ENCODE data around the gene PPM1M.

The PPM1M gene

DNA sequence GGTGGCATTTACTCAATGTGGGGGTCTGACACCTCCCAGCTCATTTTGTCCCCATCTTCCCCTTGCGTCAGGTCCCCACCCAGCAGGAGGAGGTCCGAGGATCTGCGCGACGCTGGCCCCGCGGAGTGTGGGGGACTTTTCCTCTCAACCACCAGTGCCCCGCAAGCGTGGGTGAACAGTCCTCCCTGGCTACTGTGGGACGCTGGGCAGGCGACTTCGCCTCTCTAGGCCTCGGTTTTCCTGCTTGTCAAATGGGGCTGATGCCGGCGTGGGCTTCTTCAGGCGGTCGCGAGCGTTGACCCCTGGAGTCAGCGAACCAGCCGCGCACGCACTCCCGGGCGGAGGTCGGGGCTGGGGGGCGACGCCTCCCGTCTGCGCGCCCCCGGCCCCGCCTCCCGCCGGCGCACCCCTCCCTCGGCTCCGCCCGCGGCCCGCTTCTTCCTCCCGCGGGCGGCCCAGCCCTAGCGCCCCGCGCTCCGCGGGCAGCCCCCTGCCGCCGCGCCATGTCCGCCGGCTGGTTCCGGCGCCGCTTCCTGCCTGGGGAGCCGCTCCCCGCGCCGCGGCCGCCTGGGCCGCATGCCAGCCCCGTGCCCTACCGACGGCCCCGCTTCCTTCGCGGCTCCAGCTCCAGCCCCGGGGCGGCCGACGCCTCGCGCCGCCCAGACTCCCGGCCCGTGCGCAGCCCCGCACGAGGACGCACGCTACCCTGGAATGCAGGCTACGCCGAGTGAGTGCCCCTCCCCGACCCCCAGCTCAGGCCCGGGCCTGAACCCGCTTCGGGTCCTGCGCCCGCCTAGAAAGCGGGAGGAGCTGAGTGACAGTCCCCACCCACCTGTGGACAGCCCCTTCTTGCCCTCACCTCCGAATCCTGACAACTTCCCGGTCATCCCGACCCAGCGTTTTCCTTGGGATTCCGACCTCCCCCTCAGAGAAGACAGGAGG, at the start of gene PPM1M:
Gene PPM1M, plus strand, starts transcription at position 438 of the 942 bp plus-strand sequence. Its CDS starts 66 bp downstream, at position 504.
- DNase-seq (ENCODE audit: low spot score): peak; percentile 77

- no peak for DNase-seq (ENCODE audit: low spot score)
These were observed 49.7 kb upstream of the PPM1M start for GRCh38 chr3:52195823-52196331.

GRCh38 chr3:52196977-52197376, 48.6 kb upstream of the PPM1M start:
- DNase-seq (ENCODE audit: low spot score): no peak

- DNase-seq (ENCODE audit: low spot score): no peak
These were observed 48.1 kb upstream of the PPM1M start for GRCh38 chr3:52197499-52197841.

- DNase-seq (ENCODE audit: low spot score): peak; percentile 100
These were observed 47.5 kb upstream of the PPM1M start, which contains the start of gene ALAS1 for GRCh38 chr3:52197842-52198625. ALAS1 (plus strand) TSS chr3:52198160; CDS start chr3:52199242, 1,082 bp downstream.

DNA sequence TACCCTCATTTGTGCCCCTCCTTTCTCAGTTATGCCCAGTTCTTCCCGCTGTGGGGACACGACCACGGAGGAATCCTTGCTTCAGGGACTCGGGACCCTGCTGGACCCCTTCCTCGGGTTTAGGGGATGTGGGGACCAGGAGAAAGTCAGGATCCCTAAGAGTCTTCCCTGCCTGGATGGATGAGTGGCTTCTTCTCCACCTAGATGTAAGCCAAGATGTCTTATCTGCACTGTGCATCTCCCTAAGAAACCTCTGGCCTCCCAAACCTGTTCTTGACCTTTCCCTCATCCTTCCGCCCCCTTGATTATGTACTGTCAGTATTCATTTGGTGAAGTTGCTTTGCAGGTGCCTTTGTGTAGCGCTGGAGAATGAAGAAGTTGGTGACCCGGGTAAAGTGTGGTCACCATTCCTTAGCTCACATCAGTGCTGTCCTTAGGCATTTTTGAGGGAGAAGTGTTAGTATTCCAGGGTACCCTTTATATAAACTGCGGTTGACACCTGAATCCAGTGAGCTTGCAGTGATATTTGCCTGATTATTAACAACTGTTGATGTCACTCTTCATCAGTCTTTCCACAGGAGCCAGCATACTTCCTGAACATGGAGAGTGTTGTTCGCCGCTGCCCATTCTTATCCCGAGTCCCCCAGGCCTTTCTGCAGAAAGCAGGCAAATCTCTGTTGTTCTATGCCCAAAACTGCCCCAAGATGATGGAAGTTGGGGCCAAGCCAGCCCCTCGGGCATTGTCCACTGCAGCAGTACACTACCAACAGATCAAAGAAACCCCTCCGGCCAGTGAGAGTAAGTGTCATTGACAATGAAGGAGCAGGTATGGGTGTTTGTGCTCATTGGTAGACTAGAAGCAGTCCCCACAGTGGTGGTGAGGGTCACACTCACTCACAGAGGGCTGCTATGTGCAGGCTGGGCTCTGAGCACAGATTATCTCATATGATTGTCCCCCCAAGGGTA, 46.6 kb upstream of the PPM1M start:
- no peak for DNase-seq (ENCODE audit: low spot score)

DNA sequence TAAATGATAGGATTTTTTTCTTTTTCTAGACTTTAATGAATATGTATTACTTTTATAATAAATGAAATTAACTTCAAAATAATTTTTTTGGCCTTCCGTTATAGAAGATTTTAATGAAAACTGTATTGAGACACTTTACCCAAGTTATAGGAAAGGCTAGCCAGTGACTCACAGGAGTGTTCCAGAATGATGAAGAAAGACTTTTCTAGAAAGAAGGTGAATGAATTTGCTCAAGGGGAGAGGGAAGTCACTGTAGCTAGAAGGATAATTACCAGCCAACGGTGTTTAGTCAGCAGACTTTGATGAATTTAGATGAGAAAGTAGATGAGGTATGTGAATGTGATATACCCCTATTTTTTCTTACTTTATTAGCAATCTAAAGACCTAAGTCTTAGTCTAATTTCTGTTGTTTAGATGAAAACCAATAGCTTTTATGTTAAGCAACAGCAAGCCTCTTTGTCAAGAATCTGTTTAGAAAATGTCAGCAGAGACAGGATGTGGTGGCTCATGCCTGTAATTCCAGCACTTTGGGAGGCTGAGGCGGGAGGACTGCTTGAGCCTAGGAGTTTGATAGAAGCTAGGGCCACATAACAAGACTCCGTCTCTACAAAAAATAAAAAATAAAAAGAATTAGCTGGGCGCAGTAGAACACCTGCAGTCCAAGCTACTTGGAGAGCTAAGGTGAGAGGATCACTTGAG, 44.4 kb upstream of the PPM1M start:
- no peak for DNase-seq (ENCODE audit: low spot score)

DNA sequence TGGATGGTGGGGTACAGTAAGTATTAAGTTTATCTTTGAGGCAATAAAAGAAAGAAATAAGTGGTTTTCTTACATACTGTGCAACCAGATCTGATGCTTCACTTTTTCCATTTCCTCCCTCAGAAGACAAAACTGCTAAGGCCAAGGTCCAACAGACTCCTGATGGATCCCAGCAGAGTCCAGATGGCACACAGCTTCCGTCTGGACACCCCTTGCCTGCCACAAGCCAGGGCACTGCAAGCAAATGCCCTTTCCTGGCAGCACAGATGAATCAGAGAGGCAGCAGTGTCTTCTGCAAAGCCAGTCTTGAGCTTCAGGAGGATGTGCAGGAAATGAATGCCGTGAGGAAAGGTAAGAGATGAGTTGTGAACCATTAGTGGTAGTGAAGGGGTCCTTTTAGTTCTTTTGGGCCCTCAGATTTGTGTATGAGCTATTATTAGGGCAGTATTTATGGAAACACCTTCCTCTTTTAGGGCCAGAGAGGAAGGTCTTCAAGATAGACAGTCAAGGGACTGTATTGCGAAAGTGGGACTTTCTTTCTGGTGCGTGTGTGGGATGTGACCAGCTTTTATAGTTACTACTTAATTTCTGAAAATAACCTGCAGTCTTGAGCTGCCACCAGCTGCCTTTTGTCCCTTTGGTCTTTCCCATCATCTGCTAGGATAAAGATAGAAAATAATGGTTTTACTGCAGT, 43.0 kb upstream of the PPM1M start:
- DNase-seq (ENCODE audit: low spot score): no peak

GRCh38 chr3:52203701-52204100, 41.9 kb upstream of the PPM1M start:
- no peak for DNase-seq (ENCODE audit: low spot score)

DNA sequence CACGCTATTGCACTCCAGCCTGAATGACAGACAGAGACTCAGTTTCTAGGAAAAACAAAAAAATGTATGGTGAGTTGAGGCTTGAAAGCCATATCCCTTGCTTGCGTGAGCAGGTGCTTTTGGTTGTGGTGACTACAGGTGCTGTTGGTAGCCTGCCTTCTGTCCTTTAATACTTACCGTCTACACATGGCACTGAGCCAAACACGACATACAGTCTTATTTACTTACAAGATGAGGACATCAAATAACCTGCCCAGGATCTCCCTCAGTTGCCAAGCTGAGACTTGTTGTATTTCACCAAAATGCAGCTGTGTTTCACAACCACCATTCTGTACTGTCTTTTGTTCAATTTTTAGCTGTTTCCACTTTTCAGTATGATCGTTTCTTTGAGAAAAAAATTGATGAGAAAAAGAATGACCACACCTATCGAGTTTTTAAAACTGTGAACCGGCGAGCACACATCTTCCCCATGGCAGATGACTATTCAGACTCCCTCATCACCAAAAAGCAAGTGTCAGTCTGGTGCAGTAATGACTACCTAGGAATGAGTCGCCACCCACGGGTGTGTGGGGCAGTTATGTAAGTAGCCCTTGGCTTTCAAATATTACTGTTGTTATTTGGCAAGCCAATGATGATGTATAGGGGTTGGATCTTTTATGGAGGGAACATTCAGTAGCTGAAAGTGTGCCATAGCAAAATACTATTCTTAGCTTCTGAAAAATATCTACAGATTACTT, 41.1 kb upstream of the PPM1M start:
- no peak for DNase-seq (ENCODE audit: low spot score)

DNA sequence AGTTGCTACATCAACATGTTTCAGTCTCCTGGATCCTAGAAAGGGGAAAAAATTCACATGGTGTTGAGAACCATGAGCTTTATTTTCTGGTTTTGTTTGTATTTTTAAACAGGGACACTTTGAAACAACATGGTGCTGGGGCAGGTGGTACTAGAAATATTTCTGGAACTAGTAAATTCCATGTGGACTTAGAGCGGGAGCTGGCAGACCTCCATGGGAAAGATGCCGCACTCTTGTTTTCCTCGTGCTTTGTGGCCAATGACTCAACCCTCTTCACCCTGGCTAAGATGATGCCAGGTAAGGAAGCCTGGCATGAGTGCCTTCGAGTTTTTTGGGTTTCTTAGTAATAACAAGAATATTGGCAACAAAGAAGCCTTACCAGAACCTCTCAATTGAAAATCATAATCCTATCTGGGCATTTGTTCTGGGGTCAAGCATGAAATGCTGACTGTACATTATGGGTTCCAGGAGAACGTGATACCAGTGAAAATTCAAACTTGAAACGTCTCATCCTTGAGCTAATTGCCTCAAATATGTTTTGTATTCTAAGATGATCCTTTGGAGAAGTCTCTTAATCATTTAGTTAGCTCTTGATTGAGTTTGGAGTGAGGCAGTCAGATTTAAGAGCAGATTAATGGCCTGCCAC, 39.7 kb upstream of the PPM1M start:
- DNase-seq (ENCODE audit: low spot score): no peak

GRCh38 chr3:52208556-52208955, 37.0 kb upstream of the PPM1M start:
- DNase-seq (ENCODE audit: low spot score): no peak

DNA sequence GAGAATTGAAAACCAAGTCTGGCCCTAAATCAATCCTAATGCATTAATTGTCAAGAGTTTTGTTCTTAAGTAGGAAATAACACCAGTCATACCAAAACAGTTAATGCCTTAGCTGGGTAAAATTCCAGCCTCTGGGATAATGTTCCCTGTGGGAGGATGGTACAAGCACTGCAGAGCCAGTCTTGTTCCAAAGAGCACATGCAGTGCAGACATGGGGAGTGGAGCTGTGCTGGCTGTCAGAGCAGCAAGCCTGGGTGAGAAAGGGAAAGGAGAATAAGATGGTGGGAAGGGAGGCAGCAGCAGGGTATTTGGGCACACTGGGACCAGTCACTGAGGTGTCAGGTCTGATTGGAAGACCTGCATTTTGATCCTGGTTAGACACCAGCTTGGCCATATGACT, 35.5 kb upstream of the PPM1M start:
- DNase-seq (ENCODE audit: low spot score): no peak

DNA sequence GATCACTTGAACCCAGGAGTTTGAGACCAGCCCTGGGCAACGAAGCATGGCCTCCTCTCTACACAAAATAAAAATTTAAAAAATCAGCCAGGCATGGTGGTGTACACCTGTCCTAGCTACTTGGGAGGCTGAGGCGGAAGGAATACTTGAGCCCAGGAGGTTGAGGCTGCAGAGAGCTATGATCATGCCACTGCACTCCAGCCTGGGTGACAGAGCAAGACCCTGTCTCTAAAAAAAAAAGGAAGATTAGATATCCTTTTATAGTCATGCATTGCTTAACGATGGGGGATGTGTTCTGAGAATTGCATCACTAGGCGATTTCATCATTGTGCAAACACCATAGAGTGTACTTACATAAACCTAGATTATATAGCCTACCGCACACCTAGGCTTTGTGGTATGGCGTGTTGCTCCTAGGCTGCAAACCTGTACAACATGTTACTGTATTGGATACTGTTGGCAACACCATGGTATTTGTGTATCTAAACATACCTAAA, 35.0 kb upstream of the PPM1M start:
- DNase-seq (ENCODE audit: low spot score): no peak

- DNase-seq (ENCODE audit: low spot score): no peak
These were observed 34.2 kb upstream of the PPM1M start for GRCh38 chr3:52211268-52211891.

GRCh38 chr3:52213005-52213404, 32.6 kb upstream of the PPM1M start:
- no peak for DNase-seq (ENCODE audit: low spot score)

- DNase-seq (ENCODE audit: low spot score): no peak
These were observed 31.7 kb upstream of the PPM1M start for GRCh38 chr3:52213901-52214300.

GRCh38 chr3:52215351-52215750, 30.2 kb upstream of the PPM1M start:
- no peak for DNase-seq (ENCODE audit: low spot score)
